Measurements from ENCODE around the gene BTF3.
A peak's percentile ranks its signal among the peaks of the same experiment; 100 is the strongest.
"Not testable (repeated sequence)": the region's sequence is repeated elsewhere in the genome, so short reads cannot be mapped to it uniquely, and the experiment has no call there.

BTF3 gene

DNA sequence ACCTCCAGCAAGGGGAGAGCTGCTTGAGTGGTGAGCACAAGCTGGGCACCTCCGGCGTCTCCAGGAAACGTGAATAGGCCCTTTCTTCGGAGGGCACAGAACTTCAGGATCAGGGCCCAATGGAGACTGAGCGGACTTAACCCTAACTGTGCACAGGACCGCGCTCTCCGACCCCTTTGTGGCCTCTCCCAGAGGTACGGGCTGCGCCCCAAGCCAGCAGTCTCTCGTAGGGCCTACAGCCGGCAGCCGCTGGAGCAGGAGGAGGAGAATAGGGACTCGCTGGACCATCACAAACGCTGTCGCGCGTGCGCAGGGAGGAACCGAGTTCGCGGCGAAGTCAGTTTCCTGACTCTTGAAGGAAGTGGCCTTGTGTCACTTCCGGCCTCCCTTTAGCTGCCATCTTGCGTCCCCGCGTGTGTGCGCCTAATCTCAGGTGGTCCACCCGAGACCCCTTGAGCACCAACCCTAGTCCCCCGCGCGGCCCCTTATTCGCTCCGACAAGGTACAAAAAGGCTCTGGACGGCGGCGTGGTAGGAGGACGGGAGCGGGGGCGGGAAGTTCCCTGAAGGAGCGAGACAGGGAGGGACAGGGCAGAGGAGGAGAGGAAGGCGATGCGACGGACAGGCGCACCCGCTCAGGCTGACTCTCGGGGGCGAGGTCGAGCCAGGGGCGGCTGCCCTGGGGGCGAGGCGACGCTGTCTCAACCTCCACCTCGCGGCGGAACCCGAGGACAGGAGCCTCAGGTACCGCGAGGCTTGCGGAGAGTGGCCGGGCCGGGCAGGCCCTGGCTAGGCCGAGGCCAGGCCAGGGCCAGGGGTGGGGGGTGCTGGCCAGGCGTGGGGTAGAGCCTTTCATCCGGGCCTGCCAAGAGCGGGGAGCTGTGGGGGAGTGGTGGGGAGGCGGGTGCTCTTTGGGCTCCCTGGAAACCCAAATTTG, at the start of gene BTF3:
Gene BTF3 (plus strand): TSS at position 386 of the 936 bp plus-strand sequence. CDS start 226 bp downstream, at position 612.
- in situ Hi-C loops (cut with HindIII; ENCODE audit: low pct_unique_long_range_greater_than_20kb, low sequenced_read_pairs) = no loop called here
- TF ChIP-seq JUND (IDR thresholded peaks at IDR 0.05; ENCODE audit: low read depth) = no peak
- peak; percentile 90 to 97 for DNase-seq (ENCODE audit: low read depth in 1 of 2, low spot score in 1 of 2)

GRCh38 chr5:73448463-73449136, 49.6 kb upstream of the BTF3 start, which contains the start of gene FOXD1:
FOXD1 (minus strand) TSS chr5:73448777; CDS start chr5:73448362, 415 bp downstream.
- no peak for TF ChIP-seq JUND (IDR thresholded peaks at IDR 0.05; ENCODE audit: low read depth)
- peak; percentile 78 to 87 for DNase-seq (ENCODE audit: low read depth in 1 of 2, low spot score in 1 of 2)
- in situ Hi-C loops (cut with HindIII; ENCODE audit: low pct_unique_long_range_greater_than_20kb, low sequenced_read_pairs) = no loop called here

DNA sequence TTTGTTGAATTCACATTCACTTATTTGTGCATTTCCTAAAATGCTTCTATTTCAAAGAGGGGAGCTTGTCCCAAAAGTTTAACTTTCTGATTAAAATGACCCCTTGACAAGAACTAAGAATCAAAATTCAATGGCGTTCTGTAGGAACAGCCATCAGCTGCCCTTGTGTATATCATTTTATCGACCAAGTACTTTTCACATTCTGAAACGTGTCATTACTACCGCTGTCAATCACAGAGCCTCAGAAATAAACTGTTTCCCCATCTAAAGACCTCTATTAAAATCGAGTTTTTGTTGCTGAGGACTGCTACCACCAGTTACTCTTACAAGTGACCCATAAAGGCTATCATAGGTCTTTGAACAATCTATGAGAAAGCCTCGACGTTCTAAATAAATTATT, 48.1 kb upstream of the BTF3 start:
- in situ Hi-C loops (cut with HindIII; ENCODE audit: low pct_unique_long_range_greater_than_20kb, low sequenced_read_pairs) = no loop called here
- no peak for DNase-seq (ENCODE audit: low read depth in 1 of 2, low spot score in 1 of 2)
- TF ChIP-seq JUND (IDR thresholded peaks at IDR 0.05; ENCODE audit: low read depth) = no peak

DNA sequence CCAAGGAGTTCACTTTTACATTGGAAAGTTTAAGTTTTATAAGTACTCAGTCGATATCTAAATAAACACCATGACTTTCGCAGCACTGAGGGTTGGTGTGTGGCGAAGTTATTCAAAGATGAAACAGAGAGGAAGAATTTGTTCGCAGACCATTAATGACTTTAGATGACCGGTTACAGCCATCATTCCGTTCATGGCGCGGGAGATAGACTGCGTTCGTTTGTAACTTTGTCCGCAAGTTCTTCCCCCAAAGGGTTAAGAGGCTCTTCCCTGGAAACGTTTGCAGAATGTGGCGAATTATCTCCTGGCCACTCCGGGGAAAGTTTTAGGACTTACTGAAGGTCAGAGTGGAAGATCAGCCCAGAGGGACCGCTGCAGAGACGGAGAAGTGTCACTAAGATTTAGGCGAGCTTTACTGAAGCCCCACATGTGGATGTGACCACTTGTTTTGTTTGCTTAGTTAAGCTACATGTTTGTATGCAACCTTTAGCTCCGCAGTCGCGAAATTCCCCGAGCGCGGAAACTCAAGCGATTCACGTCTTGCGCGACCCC, 47.5 kb upstream of the BTF3 start:
- no peak for TF ChIP-seq JUND (IDR thresholded peaks at IDR 0.05; ENCODE audit: low read depth)
- DNase-seq (ENCODE audit: low read depth in 1 of 2, low spot score in 1 of 2) = peak in 1 of 2 experiments; percentile 47
- in situ Hi-C loops (cut with HindIII; ENCODE audit: low pct_unique_long_range_greater_than_20kb, low sequenced_read_pairs) = no loop called here

- peak in 1 of 2 experiments; percentile 70 for DNase-seq (ENCODE audit: low read depth in 1 of 2, low spot score in 1 of 2)
- in situ Hi-C loops (cut with HindIII; ENCODE audit: low pct_unique_long_range_greater_than_20kb, low sequenced_read_pairs) = no loop called here
- no peak for TF ChIP-seq JUND (IDR thresholded peaks at IDR 0.05; ENCODE audit: low read depth)
Measured at GRCh38 chr5:73451224-73452130, 46.8 kb upstream of the BTF3 start.

DNA sequence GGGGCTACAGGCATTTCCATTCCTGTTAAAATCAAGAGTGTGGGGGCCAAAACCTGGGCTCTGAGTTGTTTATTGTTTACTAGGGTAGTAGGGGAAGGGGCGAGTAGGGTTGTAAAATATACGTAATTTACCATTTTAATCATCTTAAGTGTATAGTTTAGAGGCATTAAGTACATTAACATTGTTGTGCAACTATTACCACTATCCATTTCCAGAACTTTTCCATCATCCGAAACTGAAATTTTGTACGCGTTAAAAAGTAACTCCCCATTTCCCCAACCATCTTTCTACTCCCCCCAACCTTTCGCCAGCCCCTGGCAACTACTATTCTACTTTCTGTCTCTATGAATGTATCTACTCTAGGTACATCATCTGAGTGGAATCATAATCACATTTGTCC, 46.0 kb upstream of the BTF3 start:
- no peak for TF ChIP-seq JUND (IDR thresholded peaks at IDR 0.05; ENCODE audit: low read depth)
- DNase-seq (ENCODE audit: low read depth in 1 of 2, low spot score in 1 of 2) = no peak
- in situ Hi-C loops (cut with HindIII; ENCODE audit: low pct_unique_long_range_greater_than_20kb, low sequenced_read_pairs) = no loop called here

DNA sequence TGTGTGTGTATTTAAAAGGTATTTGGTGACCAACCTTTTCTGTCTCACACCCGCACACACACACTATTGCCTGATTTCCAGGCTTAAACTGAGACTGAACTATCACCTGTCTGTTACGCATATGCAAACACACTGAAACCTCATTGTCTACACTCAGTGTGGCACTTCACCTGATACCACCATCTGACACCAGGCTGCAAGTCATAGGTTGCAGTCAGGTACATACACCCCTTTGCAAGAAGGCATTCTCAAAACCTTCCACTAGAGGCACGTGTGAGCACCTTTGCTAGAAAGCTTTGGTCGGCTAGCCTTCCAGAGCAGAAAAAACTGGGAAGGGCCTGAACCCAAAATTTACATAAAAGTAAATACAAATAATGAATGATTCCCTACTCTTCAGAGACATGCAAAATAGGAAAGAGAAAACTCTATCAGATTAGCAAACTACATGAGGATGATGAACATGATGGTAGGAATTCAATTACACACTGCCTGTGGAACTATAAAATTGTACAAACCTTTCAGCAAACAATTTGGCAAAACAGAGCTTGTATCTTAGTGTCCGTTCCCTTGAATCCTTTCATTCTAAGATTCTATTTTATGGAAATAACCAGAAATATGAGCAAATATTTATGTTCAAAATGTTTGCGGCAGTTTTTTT, 43.7 kb upstream of the BTF3 start:
- in situ Hi-C loops (cut with HindIII; ENCODE audit: low pct_unique_long_range_greater_than_20kb, low sequenced_read_pairs) = no loop called here
- TF ChIP-seq JUND (IDR thresholded peaks at IDR 0.05; ENCODE audit: low read depth) = no peak
- peak in 1 of 2 experiments; percentile 85 for DNase-seq (ENCODE audit: low read depth in 1 of 2, low spot score in 1 of 2)

- DNase-seq (ENCODE audit: low read depth in 1 of 2, low spot score in 1 of 2); in situ Hi-C loops (cut with HindIII; ENCODE audit: low pct_unique_long_range_greater_than_20kb, low sequenced_read_pairs): not testable (repeated sequence)
Measured at GRCh38 chr5:73456462-73456861, 41.8 kb upstream of the BTF3 start.

- DNase-seq (ENCODE audit: low read depth in 1 of 2, low spot score in 1 of 2) = no peak
- TF ChIP-seq JUND (IDR thresholded peaks at IDR 0.05; ENCODE audit: low read depth) = no peak
- in situ Hi-C loops (cut with HindIII; ENCODE audit: low pct_unique_long_range_greater_than_20kb, low sequenced_read_pairs) = no loop called here
Measured at GRCh38 chr5:73459366-73459765, 38.9 kb upstream of the BTF3 start.

- no peak for DNase-seq (ENCODE audit: low read depth in 1 of 2, low spot score in 1 of 2)
- no peak for TF ChIP-seq JUND (IDR thresholded peaks at IDR 0.05; ENCODE audit: low read depth)
- in situ Hi-C loops (cut with HindIII; ENCODE audit: low pct_unique_long_range_greater_than_20kb, low sequenced_read_pairs) = no loop called here
Measured at GRCh38 chr5:73460133-73460532, 38.1 kb upstream of the BTF3 start.

DNA sequence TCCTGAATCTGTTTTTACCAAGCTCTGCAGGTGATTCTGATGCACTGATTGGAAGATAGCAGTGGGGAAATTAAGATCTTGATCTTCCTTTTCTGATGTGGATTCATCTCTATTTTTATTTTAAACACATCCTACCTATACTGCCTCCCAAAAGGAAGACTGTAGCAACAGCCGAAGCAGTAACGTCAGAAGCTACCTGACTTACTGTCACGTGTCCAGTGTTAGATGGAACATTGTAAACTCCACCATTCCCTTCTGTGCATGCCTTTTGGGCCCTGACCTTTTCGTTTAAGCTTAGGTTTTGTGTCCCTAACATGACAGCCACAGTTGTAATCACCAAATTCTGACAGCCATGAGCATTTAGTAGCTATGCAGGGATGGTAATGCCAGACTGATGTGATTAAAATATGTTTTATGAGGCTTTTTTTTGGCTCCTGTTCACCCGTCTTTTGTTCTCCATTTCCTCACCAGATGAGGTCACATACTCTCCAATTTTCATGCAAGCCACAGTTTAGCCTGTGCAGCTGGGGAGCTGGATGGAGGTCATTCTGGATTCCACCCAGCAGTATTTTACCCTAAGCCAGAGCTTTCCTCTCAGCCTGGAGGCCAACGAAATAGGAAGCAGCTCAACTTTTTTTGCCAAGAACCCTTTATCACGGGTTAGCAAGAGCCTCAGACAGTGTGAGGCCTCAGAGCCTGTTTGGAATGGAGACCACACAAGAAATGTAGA, 34.1 kb upstream of the BTF3 start:
- in situ Hi-C loops (cut with HindIII; ENCODE audit: low pct_unique_long_range_greater_than_20kb, low sequenced_read_pairs) = no loop called here
- no peak for TF ChIP-seq JUND (IDR thresholded peaks at IDR 0.05; ENCODE audit: low read depth)
- DNase-seq (ENCODE audit: low read depth in 1 of 2, low spot score in 1 of 2) = no peak

DNA sequence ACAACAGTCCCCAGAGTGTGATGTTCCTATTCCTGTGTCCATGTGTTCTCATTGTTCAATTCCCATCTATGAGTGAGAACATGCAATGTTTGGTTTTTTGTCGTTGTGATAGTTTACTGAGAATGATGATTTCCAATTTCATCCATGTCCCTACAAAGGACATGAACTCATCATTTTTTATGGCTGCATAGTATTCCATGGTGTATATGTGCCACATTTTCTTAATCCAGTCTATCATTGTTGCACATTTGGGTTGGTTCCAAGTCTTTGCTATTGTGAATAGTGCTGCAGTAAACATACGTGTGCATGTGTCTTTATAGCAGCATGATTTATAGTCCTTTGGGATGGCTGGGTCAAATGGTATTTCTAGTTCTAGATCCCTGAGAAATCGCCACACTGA, 29.6 kb upstream of the BTF3 start:
- DNase-seq (ENCODE audit: low read depth in 1 of 2, low spot score in 1 of 2); in situ Hi-C loops (cut with HindIII; ENCODE audit: low pct_unique_long_range_greater_than_20kb, low sequenced_read_pairs): not testable (repeated sequence)
